HepG2 (cell line): ENCODE measurements around the gene C2. TPM values are rescaled to one million over a fixed set of nuclear protein-coding genes. Genes with fewer than 3 reads are reported as not detected.

Experiments
- AKAP8 ChIP-seq: sonication (generic); formaldehyde crosslinking; IDR thresholded peaks from 2 replicates; pipeline ENCODE4 v1.5.1; 2020; ENCODE audit warnings: mild to moderate bottlenecking, missing genetic modification reagents
- ATF3 ChIP-seq: sonication (generic); formaldehyde crosslinking; IDR thresholded peaks from 2 replicates; pipeline ENCODE4 v1.4.0; 2020; ENCODE audit warnings: missing genetic modification reagents
- ATM ChIP-seq: fragments of 450-650 bp; IDR thresholded peaks from 2 replicates; pipeline ENCODE4 v1.7.1; 2017; ENCODE audit warnings: mild to moderate bottlenecking, borderline replicate concordance
- CBX2 ChIP-seq, 2 experiments: fragments of 200-600 bp in 1 of 2; sonication (generic); formaldehyde crosslinking in 1 of 2; IDR thresholded peaks; 2 replicates each; pipeline versions ENCODE4 v1.7.0 to v1.8.1; 2018 to 2022; ENCODE audit warnings: low read depth in 2 of 2, low read length in 1 of 2, mild to moderate bottlenecking in 1 of 2, missing genetic modification reagents in 1 of 2
- HNF1A ChIP-seq, 2 experiments: sonication (generic) in 1 of 2; formaldehyde crosslinking in 1 of 2; IDR thresholded peaks; 2 replicates each; pipeline versions ENCODE4 v1.4.0 to v1.6.1; 2016 to 2020; ENCODE audit warnings: borderline replicate concordance in 1 of 2, low read depth in 1 of 2, mild to moderate bottlenecking in 1 of 2, missing genetic modification reagents in 1 of 2
- KAT8 ChIP-seq: IDR thresholded peaks from 2 replicates; pipeline ENCODE4 v1.6.1; 2016; ENCODE audit warnings: missing genetic modification reagents, missing compliant biosample characterization
- KDM6A ChIP-seq: IDR thresholded peaks from 2 replicates; pipeline ENCODE4 v1.6.1; 2016; ENCODE audit warnings: low read depth
- KLF6 ChIP-seq: IDR thresholded peaks from 2 replicates; pipeline ENCODE4 v1.8.0; 2016; ENCODE audit warnings: missing biosample characterization, missing genetic modification reagents
- LCORL ChIP-seq, 2 experiments: fragments of 450-650 bp in 1 of 2; sonication (generic) in 1 of 2; formaldehyde crosslinking in 1 of 2; IDR thresholded peaks; 2 replicates each; pipeline versions ENCODE4 v1.5.0 to v1.6.1; 2017 to 2020; ENCODE audit warnings: antibody characterized with exemption in 1 of 2, missing genetic modification reagents in 1 of 2
- MAFF ChIP-seq: IDR thresholded peaks from 2 replicates; pipeline ENCODE4 v1.6.1; 2011; ENCODE audit warnings: low read depth, low read length, improper control_type of control experiment
- MEIS1 ChIP-seq: sonication (generic); formaldehyde crosslinking; IDR thresholded peaks from 2 replicates; pipeline ENCODE4 v1.9.0; 2021; ENCODE audit warnings: mild to moderate bottlenecking, missing genetic modification reagents, moderate library complexity, borderline replicate concordance
- MLX ChIP-seq: IDR thresholded peaks from 2 replicates; pipeline ENCODE4 v1.6.1; 2016
- NRL ChIP-seq: sonication (generic); formaldehyde crosslinking; IDR thresholded peaks from 2 replicates; pipeline ENCODE4 v1.5.0; 2020; ENCODE audit warnings: missing genetic modification reagents, mild to moderate bottlenecking, moderate library complexity, borderline replicate concordance
- SMARCC2 ChIP-seq: fragments of 450-650 bp; IDR thresholded peaks from 2 replicates; pipeline ENCODE4 v1.6.1; 2017; ENCODE audit warnings: antibody characterized with exemption, mild to moderate bottlenecking
- SNAPC5 ChIP-seq: sonication (generic); formaldehyde crosslinking; IDR thresholded peaks from 2 replicates; pipeline ENCODE4 v1.8.1; 2023; ENCODE audit warnings: mild to moderate bottlenecking, missing genetic modification reagents, borderline replicate concordance
- TAF15 ChIP-seq: fragments of 200-400 bp; formaldehyde crosslinking; IDR thresholded peaks from one replicate; pipeline ENCODE4 v1.6.1; 2018; ENCODE audit warnings: mild to moderate bottlenecking, low read depth, low read length; ENCODE audit not compliant: poor library complexity, severe bottlenecking
- TRIM24 ChIP-seq: sonication (generic); formaldehyde crosslinking; IDR thresholded peaks from 2 replicates; pipeline ENCODE4 v1.8.0; 2022; ENCODE audit warnings: mild to moderate bottlenecking, missing genetic modification reagents
- ZNF251 ChIP-seq: sonication (generic); formaldehyde crosslinking; IDR thresholded peaks from 2 replicates; pipeline ENCODE4 v1.9.0; 2021; ENCODE audit warnings: mild to moderate bottlenecking, missing genetic modification reagents
- ZNF556 ChIP-seq: sonication (generic); formaldehyde crosslinking; IDR thresholded peaks from 2 replicates; pipeline ENCODE4 v1.4.0; 2020; ENCODE audit warnings: mild to moderate bottlenecking, missing genetic modification reagents, borderline replicate concordance
- ZNF567 ChIP-seq: sonication (generic); formaldehyde crosslinking; IDR thresholded peaks from 2 replicates; pipeline ENCODE4 v1.8.1; 2023; ENCODE audit warnings: mild to moderate bottlenecking, missing genetic modification reagents, borderline replicate concordance
- ZNF615 ChIP-seq: sonication (generic); formaldehyde crosslinking; IDR thresholded peaks from 2 replicates; pipeline ENCODE4 v1.5.0; 2020; ENCODE audit warnings: mild to moderate bottlenecking, missing genetic modification reagents, borderline replicate concordance
- ZNF790 ChIP-seq: sonication (generic); formaldehyde crosslinking; IDR thresholded peaks from 2 replicates; pipeline ENCODE4 v1.8.0; 2022; ENCODE audit warnings: missing genetic modification reagents, mild to moderate bottlenecking, borderline replicate concordance
- polyA plus RNA-seq, 8 experiments: library from polyadenylated mRNA; depleted of rRNA in 3 of 8; stranded (reverse) in 7 of 8; unstranded in 1 of 8; fragments of >200 nt; fragmentation: Illumina TruSeq in 4 of 8; extraction: Trizol in 4 of 8; gene quantifications; 2 replicates each; pipeline versions ENCODE4 v1.2.1 to v1.2.3, GENCODE V29; 2011 to 2016; ENCODE audit warnings: low read depth in 4 of 8, missing spikeins in 1 of 8, mixed read lengths in 1 of 8; ENCODE audit not compliant: insufficient read depth in 1 of 8
- total RNA-seq, 5 experiments: library from RNA; depleted of rRNA; stranded (reverse); fragments of >200 nt; fragmentation: Illumina TruSeq; extraction: Trizol; gene quantifications; 2 replicates each; pipeline ENCODE4 v1.2.3, GENCODE V29; 2016; ENCODE audit warnings: low read depth in 1 of 5
- TF ChIP-seq, protein P1 (sequence below): sonication (generic); formaldehyde crosslinking; IDR thresholded peaks from 2 replicates; pipeline ENCODE4 v1.8.1; 2022; ENCODE audit warnings: mild to moderate bottlenecking, missing genetic modification reagents

The C2 gene
- total and polyA plus RNA-seq, 2 of the 13 experiments (the other 11 are each of a cell fraction or from before 2014, with no cell fraction given), result 165 to 307 TPM

DNA sequence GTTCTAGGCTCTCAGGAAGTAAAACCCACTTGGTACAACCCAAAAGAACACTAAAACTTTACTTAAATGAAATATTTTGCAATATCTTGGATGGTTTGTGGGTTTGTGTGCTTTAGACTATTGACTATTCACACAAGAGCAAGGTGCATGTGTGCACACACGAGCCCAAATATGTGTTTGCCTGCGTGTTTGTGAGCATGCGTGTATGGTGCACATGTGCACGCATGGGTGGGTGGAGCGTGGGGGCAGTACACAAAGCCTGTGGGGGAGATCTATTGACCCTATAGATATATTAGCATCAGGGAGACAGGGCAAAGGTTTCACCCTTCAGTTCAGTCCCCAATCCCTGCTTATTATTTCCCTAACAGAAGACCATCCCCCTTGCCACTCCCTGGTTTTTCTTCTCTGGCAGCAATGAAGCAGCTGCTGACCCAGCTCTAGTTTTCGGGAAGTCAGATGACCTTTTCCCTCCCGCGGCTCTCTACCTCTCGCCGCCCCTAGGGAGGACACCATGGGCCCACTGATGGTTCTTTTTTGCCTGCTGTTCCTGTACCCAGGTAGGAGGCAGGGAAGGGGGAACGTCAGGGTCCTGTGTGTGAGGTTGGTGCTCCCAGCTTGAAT lies at the start of gene C2 (continued):
- TF ChIP-seq HNF1A (IDR thresholded peaks at IDR 0.05; ENCODE audit: low read depth) (peak; percentile 70; the same call in 1 of the 2 replicates), HNF1A (CRISPR knock-in tag; IDR thresholded peaks at IDR 0.05; ENCODE audit: borderline replicate concordance) (peak; percentile 80; the same call in 1 of the 2 replicates), SMARCC2 (0 out of 2 replicates have a peak, but pooled peaks have one; percentile 29), TAF15 (no peak), SNAPC5 (CRISPR knock-in tag) (peak; percentile 43; the same call in 1 of the 2 replicates), KDM6A (CRISPR knock-in tag) (peak; percentile 97), ZNF251 (CRISPR knock-in tag) (no peak), KAT8 (peak; percentile 87), MAFF (no peak), ZNF615 (CRISPR knock-in tag) (no peak; the same call in 1 of the 2 replicates), NRL (CRISPR knock-in tag) (peak; percentile 54; the same call in 1 of the 2 replicates), KLF6 (CRISPR knock-in tag) (peak; percentile 84), CBX2 (IDR thresholded peaks at IDR 0.05; ENCODE audit: low read depth, low read length) (no peak), CBX2 (CRISPR knock-in tag; IDR thresholded peaks at IDR 0.05; ENCODE audit: low read depth) (0 out of 2 replicates have a peak, but pooled peaks have one; percentile 74), TRIM24 (CRISPR knock-in tag) (peak; percentile 88), MEIS1 (no peak), LCORL (IDR thresholded peaks at IDR 0.05) (peak; percentile 95), LCORL (CRISPR knock-in tag; IDR thresholded peaks at IDR 0.05) (peak; percentile 96), MLX (CRISPR knock-in tag) (peak; percentile 95), ZNF790 (CRISPR knock-in tag) (peak; percentile 40; the same call in 1 of the 2 replicates), ATM (no peak), ZNF567 (CRISPR knock-in tag) (no peak), AKAP8 (peak; percentile 56; the same call in 1 of the 2 replicates), ZNF556 (CRISPR knock-in tag) (peak; percentile 63; the same call in 1 of the 2 replicates), ATF3 (CRISPR knock-in tag) (no peak)
- TF ChIP-seq, protein P1, sequence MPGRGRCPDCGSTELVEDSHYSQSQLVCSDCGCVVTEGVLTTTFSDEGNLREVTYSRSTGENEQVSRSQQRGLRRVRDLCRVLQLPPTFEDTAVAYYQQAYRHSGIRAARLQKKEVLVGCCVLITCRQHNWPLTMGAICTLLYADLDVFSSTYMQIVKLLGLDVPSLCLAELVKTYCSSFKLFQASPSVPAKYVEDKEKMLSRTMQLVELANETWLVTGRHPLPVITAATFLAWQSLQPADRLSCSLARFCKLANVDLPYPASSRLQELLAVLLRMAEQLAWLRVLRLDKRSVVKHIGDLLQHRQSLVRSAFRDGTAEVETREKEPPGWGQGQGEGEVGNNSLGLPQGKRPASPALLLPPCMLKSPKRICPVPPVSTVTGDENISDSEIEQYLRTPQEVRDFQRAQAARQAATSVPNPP (CRISPR knock-in tag), result peak; percentile 81
